ENCODE data around the gene CACNA1S. TPM values are rescaled to one million over a fixed set of nuclear protein-coding genes. Genes with fewer than 3 reads are reported as not detected.

Gene CACNA1S
- total and polyA plus RNA-seq, 7 donors: 0.01 TPM; not detected in 6

DNA sequence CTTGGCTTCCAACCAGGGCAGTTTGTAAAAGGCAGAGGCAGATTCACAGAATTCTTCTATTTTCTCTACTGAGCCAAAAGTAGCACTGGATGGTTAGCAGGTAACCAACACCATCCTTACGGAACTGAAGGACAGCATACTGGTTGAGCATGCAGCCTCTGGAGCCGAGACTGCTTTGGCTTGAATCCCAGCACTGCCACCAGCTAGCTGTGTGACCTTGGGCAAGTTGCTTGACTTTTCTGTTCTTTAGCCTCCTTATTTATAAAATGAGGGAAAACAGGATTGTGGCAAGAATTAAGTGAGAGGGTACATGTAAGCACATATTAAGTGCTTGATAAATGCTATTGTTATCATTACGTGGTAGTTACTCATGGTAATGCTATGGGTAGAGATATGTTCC lies 19.5 kb downstream of the CACNA1S start:
- H3K4me3 ChIP-seq: no peak overlapping the region
- H3K9me3 ChIP-seq: no peaks in the 10 kb centered on the region
- no peak for DNase-seq
- H3K36me3 ChIP-seq: no peaks in the 10 kb centered on the region
- WGBS, 2 donors: 91 to 93% methylated on average over 3 of the region's 3 CpGs
- H3K27me3 ChIP-seq: no peaks in the 10 kb centered on the region
- H3K27ac ChIP-seq: no peak overlapping the region
- H3K4me1 ChIP-seq: no peaks in the 10 kb centered on the region
- TF ChIP-seq, protein P1, sequence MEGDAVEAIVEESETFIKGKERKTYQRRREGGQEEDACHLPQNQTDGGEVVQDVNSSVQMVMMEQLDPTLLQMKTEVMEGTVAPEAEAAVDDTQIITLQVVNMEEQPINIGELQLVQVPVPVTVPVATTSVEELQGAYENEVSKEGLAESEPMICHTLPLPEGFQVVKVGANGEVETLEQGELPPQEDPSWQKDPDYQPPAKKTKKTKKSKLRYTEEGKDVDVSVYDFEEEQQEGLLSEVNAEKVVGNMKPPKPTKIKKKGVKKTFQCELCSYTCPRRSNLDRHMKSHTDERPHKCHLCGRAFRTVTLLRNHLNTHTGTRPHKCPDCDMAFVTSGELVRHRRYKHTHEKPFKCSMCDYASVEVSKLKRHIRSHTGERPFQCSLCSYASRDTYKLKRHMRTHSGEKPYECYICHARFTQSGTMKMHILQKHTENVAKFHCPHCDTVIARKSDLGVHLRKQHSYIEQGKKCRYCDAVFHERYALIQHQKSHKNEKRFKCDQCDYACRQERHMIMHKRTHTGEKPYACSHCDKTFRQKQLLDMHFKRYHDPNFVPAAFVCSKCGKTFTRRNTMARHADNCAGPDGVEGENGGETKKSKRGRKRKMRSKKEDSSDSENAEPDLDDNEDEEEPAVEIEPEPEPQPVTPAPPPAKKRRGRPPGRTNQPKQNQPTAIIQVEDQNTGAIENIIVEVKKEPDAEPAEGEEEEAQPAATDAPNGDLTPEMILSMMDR (IDR thresholded peaks at IDR 0.05): no peak
- intact Hi-C loops (cut with DNase I): no loop called here

DNA sequence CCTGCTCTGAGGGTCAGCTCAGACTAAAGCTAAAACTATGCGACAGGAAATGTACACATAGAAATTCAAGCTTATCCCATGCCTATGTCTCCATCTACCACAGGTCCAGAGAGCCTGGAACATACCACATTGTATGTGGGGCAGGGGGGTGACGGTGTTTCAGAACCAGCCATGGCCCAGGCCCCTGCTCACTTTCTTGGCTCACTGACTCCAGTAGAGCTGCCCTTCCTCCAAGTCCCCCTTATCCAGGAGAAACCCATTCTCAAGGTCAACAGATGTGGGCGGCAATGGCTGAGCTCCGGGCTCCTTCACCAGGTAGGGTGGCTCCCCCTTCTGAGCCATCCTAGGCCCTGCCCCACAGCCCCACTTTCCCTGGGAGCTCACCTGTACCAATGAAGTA lies 21.0 kb downstream of the CACNA1S start:
- intact Hi-C loops (cut with DNase I): no loop called here
- TF ChIP-seq POLR2A (IDR thresholded peaks at IDR 0.05): no peak
- no peak for TF ChIP-seq POLR2AphosphoS5 (IDR thresholded peaks at IDR 0.05)
- TF ChIP-seq EP300 (IDR thresholded peaks at IDR 0.05): no peak
- TF ChIP-seq, protein P1 (IDR thresholded peaks at IDR 0.05): no peak
- Histone ChIP-seq H3K27ac (no peak overlapping the region), H3K36me3 (no peaks in the 10 kb centered on the region), H3K9me3 (no peaks in the 10 kb centered on the region), H3K4me3 (no peak overlapping the region), H3K27me3 (no peaks in the 10 kb centered on the region), H3K4me1 (no peaks in the 10 kb centered on the region)
- no peak for DNase-seq
- 85 to 91% methylated on average over 4 of the region's 4 CpGs for WGBS, 2 donors

DNA sequence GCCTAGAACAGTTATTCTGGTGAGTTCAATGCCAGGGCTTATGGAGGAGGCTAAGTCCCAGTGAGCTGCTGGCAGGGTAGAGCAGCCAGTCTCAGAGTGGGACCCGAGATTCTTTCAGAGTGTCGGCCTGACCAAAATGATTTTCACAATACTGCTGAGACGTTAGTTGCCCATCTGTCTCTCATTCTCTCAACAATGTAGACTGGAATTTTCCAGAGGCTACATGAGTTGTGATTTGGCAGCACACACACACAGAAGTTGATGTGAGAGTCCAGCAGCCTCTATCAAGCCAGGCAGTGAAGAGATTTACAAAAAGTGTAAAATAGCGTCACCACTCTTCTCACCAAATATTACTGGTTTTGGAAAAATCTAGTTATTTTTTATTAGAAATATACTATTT lies 21.7 kb downstream of the CACNA1S start:
- Histone ChIP-seq H3K4me3 (no peak overlapping the region), H3K9me3 (no peaks in the 10 kb centered on the region), H3K27ac (no peak overlapping the region), H3K4me1 (no peaks in the 10 kb centered on the region), H3K36me3 (no peaks in the 10 kb centered on the region), H3K27me3 (no peaks in the 10 kb centered on the region)
- TF ChIP-seq EP300 (IDR thresholded peaks at IDR 0.05): no peak
- no peak for TF ChIP-seq POLR2AphosphoS5 (IDR thresholded peaks at IDR 0.05)
- TF ChIP-seq POLR2A (IDR thresholded peaks at IDR 0.05): no peak
- TF ChIP-seq, protein P1 (IDR thresholded peaks at IDR 0.05): no peak
- intact Hi-C loops (cut with DNase I): no loop called here
- no peak for DNase-seq
- WGBS, 2 donors: 79 to 89% methylated on average over 4 of the region's 4 CpGs

DNA sequence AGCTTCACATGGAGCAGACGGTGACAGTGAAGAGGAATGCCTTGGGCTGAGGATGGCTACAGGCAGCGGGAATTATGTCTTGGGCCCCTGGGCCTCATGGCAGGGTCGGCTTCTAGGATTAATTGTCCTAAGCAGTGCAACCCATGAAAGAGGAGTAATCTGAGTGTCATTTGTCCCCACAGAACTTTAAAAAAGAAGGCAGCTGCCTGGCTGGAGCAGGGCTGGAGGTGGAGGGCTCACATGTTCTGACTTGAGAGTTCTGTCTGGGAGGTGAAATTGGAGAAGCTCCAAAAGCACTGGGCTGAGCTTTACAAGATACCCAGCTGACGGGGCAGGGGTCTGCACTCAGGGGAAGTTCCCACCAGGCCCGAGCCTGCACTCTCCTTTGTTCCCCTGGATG lies 22.6 kb downstream of the CACNA1S start:
- no peak for TF ChIP-seq POLR2AphosphoS5 (IDR thresholded peaks at IDR 0.05)
- TF ChIP-seq POLR2A (IDR thresholded peaks at IDR 0.05): no peak
- TF ChIP-seq, protein P1 (IDR thresholded peaks at IDR 0.05): no peak
- no peak for TF ChIP-seq EP300 (IDR thresholded peaks at IDR 0.05)
- no peak overlapping the region for H3K4me3 ChIP-seq
- no peak for DNase-seq
- no peaks in the 10 kb centered on the region for H3K4me1 ChIP-seq
- WGBS, 2 donors: 87 to 90% methylated on average over 5 of the region's 5 CpGs
- H3K27me3 ChIP-seq: no peaks in the 10 kb centered on the region
- H3K9me3 ChIP-seq: no peaks in the 10 kb centered on the region
- intact Hi-C loops (cut with DNase I): no loop called here
- H3K36me3 ChIP-seq: no peaks in the 10 kb centered on the region
- no peak overlapping the region for H3K27ac ChIP-seq

DNA sequence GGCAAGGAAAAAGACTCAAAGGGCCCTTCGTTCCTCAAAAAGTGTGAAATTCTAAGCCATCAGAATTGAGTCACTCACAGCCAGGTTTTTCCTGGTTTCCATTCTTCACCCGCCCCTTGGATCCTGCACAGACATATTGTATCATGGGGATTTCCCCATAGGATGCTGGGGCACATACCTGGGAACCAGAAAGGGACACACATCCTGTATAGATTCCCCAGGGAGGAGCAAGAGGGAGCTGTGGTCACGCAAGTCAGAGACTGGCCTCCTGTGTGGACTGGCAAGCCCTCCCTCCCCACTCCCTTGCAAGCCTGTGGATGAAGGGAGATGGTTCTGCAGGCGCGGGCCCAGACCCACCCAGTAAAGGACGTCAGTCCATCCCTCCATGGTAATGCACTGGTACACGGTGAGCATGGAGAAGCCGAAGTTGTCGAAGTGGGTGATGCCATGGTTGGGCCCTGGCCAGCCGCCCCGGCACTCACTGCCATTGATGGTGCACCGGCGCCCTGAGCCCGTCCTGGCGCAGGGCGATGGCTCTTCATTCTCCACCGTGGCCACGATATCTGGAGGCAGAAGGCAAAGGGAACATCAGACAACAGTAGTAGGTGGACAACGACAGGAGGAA lies 23.2 kb downstream of the CACNA1S start:
- 92 to 93% methylated on average over 19 of the region's 19 CpGs for WGBS, 2 donors
- Histone ChIP-seq H3K36me3 (no peaks in the 10 kb centered on the region), H3K4me1 (no peaks in the 10 kb centered on the region), H3K4me3 (no peak overlapping the region), H3K9me3 (no peaks in the 10 kb centered on the region), H3K27me3 (no peaks in the 10 kb centered on the region), H3K27ac (no peak overlapping the region)
- DNase-seq: no peak
- TF ChIP-seq POLR2AphosphoS5 (IDR thresholded peaks at IDR 0.05): no peak
- no peak for TF ChIP-seq POLR2A (IDR thresholded peaks at IDR 0.05)
- TF ChIP-seq, protein P1 (IDR thresholded peaks at IDR 0.05): no peak
- intact Hi-C loops (cut with DNase I): no loop called here

All from sigmoid colon (tissue), 7 donors.